ENCODE results near the gene HDAC1. TPM values are rescaled to one million over a fixed set of nuclear protein-coding genes. Genes with fewer than 3 reads are reported as not detected.

Gene HDAC1
- total and polyA plus RNA-seq, 2 donors (not counting 1 experiment from before 2014, with no cell fraction given): 100 to 159 TPM

- no peaks in the 10 kb centered on the region for H3K27me3 ChIP-seq (ENCODE audit: control insufficient read depth, insufficient read depth, low read length)
- H3K36me3 ChIP-seq (ENCODE audit: control insufficient read depth, insufficient read depth, low read length): peaks cover 9% of the 10 kb centered on the region
Observed at GRCh38 chr1:32327204-32327603, 35.3 kb downstream of the HDAC1 start.

GRCh38 chr1:32329931-32330466 lies 38.1 kb downstream of the HDAC1 start:
- Histone ChIP-seq H3K9me3 (ENCODE audit: control insufficient read depth, insufficient read depth, low read depth, low read length) (no peaks in the 10 kb centered on the region), H3K27ac (ENCODE audit: insufficient read depth, low read length) (no peak overlapping the region), H3K4me3 (replicated peaks in 1 of 4; ENCODE audit: control extremely low read depth in 1 of 4, insufficient read depth in 1 of 4, low read depth in 3 of 4, low read length in 4 of 4) (no peak overlapping the region), H3K27me3 (ENCODE audit: control insufficient read depth, insufficient read depth, low read length) (no peaks in the 10 kb centered on the region), H3K9ac (ENCODE audit: insufficient read depth, low read length) (no peak overlapping the region), H4K20me1 (ENCODE audit: control insufficient read depth, extremely low read depth, insufficient read depth, low read length) (no peaks in the 10 kb centered on the region), H2AFZ (ENCODE audit: low read length) (no peak overlapping the region), H3K79me2 (ENCODE audit: control insufficient read depth, insufficient read depth, low read length) (peaks cover 5% of the 10 kb centered on the region), H3K4me2 (ENCODE audit: extremely low read depth, insufficient read depth, low read length) (no peak overlapping the region), H3K4me1 (ENCODE audit: control insufficient read depth, extremely low read depth, insufficient read depth, low read length) (peaks cover 2% of the 10 kb centered on the region), H3K36me3 (ENCODE audit: control insufficient read depth, insufficient read depth, low read length) (peaks cover 11% of the 10 kb centered on the region)
- no peak for DNase-seq (ENCODE audit: low read depth in 2 of 2)
- TF ChIP-seq CTCF (conservative IDR thresholded peaks at IDR 0.05 in 1 of 2, IDR thresholded peaks at IDR 0.05 in 1 of 2; ENCODE audit: low read depth in 1 of 2, low read length in 2 of 2) (no peak), EZH2 (IDR thresholded peaks at IDR 0.05; ENCODE audit: low read length, missing control alignments) (no peak)

More at GRCh38 chr1:32327204-32327603, 35.3 kb downstream of the HDAC1 start:
- Histone ChIP-seq H4K20me1 (ENCODE audit: control insufficient read depth, extremely low read depth, insufficient read depth, low read length) (no peaks in the 10 kb centered on the region), H3K9me3 (ENCODE audit: control insufficient read depth, insufficient read depth, low read depth, low read length) (no peaks in the 10 kb centered on the region), H3K4me3 (replicated peaks in 1 of 4; ENCODE audit: control extremely low read depth in 1 of 4, insufficient read depth in 1 of 4, low read depth in 3 of 4, low read length in 4 of 4) (no peak overlapping the region), H3K79me2 (ENCODE audit: control insufficient read depth, insufficient read depth, low read length) (no peaks in the 10 kb centered on the region), H3K9ac (ENCODE audit: insufficient read depth, low read length) (no peak overlapping the region), H3K4me1 (ENCODE audit: control insufficient read depth, extremely low read depth, insufficient read depth, low read length) (no peaks in the 10 kb centered on the region), H3K4me2 (ENCODE audit: extremely low read depth, insufficient read depth, low read length) (no peak overlapping the region), H2AFZ (ENCODE audit: low read length) (no peak overlapping the region), H3K27ac (ENCODE audit: insufficient read depth, low read length) (no peak overlapping the region)
- TF ChIP-seq CTCF (conservative IDR thresholded peaks at IDR 0.05 in 1 of 2, IDR thresholded peaks at IDR 0.05 in 1 of 2; ENCODE audit: low read depth in 1 of 2, low read length in 2 of 2): no peak
- no peak for TF ChIP-seq EZH2 (IDR thresholded peaks at IDR 0.05; ENCODE audit: low read length, missing control alignments)
- DNase-seq (ENCODE audit: low read depth in 2 of 2): no peak

GRCh38 chr1:32330558-32331151 lies 38.8 kb downstream of the HDAC1 start:
- no peaks in the 10 kb centered on the region for H4K20me1 ChIP-seq (ENCODE audit: control insufficient read depth, extremely low read depth, insufficient read depth, low read length)
- TF ChIP-seq EZH2 (IDR thresholded peaks at IDR 0.05; ENCODE audit: low read length, missing control alignments): no peak
- TF ChIP-seq CTCF (conservative IDR thresholded peaks at IDR 0.05 in 1 of 2, IDR thresholded peaks at IDR 0.05 in 1 of 2; ENCODE audit: low read depth in 1 of 2, low read length in 2 of 2): no peak
- H3K4me3 ChIP-seq (replicated peaks in 1 of 4; ENCODE audit: control extremely low read depth in 1 of 4, insufficient read depth in 1 of 4, low read depth in 3 of 4, low read length in 4 of 4): no peak overlapping the region
- H2AFZ ChIP-seq (ENCODE audit: low read length): no peak overlapping the region
- H3K9me3 ChIP-seq (ENCODE audit: control insufficient read depth, insufficient read depth, low read depth, low read length): no peaks in the 10 kb centered on the region
- DNase-seq (ENCODE audit: low read depth in 2 of 2): no peak
- no peak overlapping the region for H3K9ac ChIP-seq (ENCODE audit: insufficient read depth, low read length)
- H3K27ac ChIP-seq (ENCODE audit: insufficient read depth, low read length): no peak overlapping the region
- peaks cover 2% of the 10 kb centered on the region for H3K4me1 ChIP-seq (ENCODE audit: control insufficient read depth, extremely low read depth, insufficient read depth, low read length)
- peaks cover 5% of the 10 kb centered on the region for H3K79me2 ChIP-seq (ENCODE audit: control insufficient read depth, insufficient read depth, low read length)
- peaks cover 11% of the 10 kb centered on the region for H3K36me3 ChIP-seq (ENCODE audit: control insufficient read depth, insufficient read depth, low read length)
- H3K27me3 ChIP-seq (ENCODE audit: control insufficient read depth, insufficient read depth, low read length): no peaks in the 10 kb centered on the region
- no peak overlapping the region for H3K4me2 ChIP-seq (ENCODE audit: extremely low read depth, insufficient read depth, low read length)

Data from fibroblast of lung (primary cell).